ENCODE results near the gene CROCC2. TPM values are rescaled to one million over a fixed set of nuclear protein-coding genes. Genes with fewer than 3 reads are reported as not detected.

Gene CROCC2
- polyA plus RNA-seq, 1 experiment: not detected

DNA sequence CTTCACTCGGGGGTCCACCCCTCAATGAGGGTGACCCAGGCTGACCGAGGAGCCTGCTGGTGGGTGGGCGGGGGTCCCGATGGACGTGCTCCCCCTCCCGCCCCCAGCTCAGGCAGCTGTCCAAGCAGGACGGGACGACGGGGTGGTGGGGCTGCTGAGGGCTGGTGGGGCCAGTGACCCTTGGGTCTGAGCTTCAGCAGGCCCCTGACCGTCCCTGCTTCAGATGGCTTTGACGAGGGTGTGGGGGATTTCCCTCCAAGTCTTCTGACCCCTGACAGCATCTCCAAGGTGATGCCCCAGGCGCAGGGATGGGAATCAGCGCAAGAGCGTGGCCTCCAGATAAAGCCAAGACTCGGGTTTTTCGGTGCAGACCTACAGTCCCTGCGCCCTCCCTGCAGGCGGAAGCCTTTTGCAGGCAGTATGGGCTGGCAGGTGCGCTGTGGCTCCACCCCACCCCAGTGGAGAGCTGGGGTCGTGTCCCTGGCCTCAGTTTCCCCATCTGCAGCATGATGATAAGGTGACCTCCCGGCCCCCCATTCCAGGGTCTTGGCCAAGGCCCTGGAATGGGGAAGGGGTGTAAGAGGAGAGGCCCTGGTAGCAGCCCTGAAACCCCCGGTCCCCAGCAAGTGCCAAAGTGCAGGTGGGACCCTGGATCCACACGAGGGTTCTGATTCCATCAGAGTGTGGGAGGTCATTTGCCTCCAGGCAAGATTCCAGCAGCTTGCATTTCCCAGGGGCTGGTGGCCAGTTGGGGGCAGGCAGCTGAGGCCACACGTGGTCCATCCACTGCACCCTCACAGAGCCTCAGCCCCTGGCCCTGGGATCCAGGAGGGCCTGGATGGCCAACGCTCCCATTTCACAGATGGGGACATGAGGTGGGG lies 8.7 kb downstream of the CROCC2 start:
- CTCF ChIA-PET: interaction anchor here (0.5 to 3.1 kb wide), 37 partner anchors 9 to 697 kb away, joined by 3 to 21 read pairs (median 4); partner anchors contain the start of genes CROCC2, MTERF4, PASK and PPP1R7
- Histone ChIP-seq H3K4me3 (ENCODE audit: low read depth, low read length) (no peak overlapping the region), H3K36me3 (ENCODE audit: control insufficient read depth, insufficient read depth, low read length) (no peaks in the 10 kb centered on the region), H3K27me3 (ENCODE audit: control insufficient read depth, insufficient read depth, low read length) (no peaks in the 10 kb centered on the region)
- no peak for DNase-seq (ENCODE audit: low read depth)
- TF ChIP-seq, protein P1, sequence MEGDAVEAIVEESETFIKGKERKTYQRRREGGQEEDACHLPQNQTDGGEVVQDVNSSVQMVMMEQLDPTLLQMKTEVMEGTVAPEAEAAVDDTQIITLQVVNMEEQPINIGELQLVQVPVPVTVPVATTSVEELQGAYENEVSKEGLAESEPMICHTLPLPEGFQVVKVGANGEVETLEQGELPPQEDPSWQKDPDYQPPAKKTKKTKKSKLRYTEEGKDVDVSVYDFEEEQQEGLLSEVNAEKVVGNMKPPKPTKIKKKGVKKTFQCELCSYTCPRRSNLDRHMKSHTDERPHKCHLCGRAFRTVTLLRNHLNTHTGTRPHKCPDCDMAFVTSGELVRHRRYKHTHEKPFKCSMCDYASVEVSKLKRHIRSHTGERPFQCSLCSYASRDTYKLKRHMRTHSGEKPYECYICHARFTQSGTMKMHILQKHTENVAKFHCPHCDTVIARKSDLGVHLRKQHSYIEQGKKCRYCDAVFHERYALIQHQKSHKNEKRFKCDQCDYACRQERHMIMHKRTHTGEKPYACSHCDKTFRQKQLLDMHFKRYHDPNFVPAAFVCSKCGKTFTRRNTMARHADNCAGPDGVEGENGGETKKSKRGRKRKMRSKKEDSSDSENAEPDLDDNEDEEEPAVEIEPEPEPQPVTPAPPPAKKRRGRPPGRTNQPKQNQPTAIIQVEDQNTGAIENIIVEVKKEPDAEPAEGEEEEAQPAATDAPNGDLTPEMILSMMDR (IDR thresholded peaks at IDR 0.05; ENCODE audit: insufficient read depth, low read depth, low read length): no peak
- POLR2A ChIA-PET: no interaction called here

DNA sequence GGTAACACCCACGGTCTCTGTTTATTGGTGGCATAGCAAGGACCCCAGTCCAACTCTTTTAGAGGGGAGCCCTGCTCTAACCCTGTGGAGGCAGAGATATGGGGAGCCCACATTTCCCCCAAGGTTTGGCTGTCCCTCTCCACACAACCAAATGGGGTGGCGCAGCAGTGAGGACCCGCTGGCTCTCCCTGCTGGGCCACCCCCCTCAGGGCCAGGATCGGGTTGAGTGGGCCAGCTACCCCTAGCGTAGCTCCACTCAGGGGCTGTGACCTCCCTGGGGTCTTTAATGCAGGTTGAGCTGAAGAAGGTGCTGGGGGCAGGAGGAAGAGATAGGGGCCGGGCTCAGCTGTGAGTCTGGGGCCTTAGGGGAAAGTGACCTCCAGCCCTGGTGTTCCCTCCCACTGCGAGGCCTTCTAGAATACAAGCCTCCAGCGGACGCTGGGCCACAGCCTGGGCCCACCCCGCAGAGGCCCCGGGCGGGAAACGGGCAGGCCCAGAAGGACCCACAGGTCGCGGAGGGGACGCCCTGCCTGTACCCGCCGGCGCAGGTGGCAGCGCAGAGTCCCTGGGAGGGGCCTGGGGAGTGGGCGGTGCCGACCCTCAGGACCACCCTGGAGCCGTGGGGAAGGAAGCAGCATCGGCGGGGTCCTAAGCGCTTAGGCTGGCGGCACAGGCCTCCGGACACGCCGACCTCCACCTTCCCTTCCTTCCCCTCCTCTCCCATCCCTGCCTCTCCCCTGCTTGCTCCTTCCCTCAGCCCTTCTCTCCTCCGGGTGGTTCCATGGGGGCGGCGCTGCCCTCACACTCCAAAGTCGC lies 9.6 kb downstream of the CROCC2 start:
- TF ChIP-seq, protein P1 (IDR thresholded peaks at IDR 0.05; ENCODE audit: insufficient read depth, low read depth, low read length): no peak
- Histone ChIP-seq H3K27me3 (ENCODE audit: control insufficient read depth, insufficient read depth, low read length) (no peaks in the 10 kb centered on the region), H3K4me3 (ENCODE audit: low read depth, low read length) (no peak overlapping the region), H3K36me3 (ENCODE audit: control insufficient read depth, insufficient read depth, low read length) (no peaks in the 10 kb centered on the region)
- ChIA-PET POLR2A (no interaction called here), CTCF (interaction anchor here (1.2 to 3.1 kb wide), 12 partner anchors 11 to 344 kb away, joined by 3 to 21 read pairs (median 6); no protein-coding TSS in a partner anchor)
- no peak for DNase-seq (ENCODE audit: low read depth)

DNA sequence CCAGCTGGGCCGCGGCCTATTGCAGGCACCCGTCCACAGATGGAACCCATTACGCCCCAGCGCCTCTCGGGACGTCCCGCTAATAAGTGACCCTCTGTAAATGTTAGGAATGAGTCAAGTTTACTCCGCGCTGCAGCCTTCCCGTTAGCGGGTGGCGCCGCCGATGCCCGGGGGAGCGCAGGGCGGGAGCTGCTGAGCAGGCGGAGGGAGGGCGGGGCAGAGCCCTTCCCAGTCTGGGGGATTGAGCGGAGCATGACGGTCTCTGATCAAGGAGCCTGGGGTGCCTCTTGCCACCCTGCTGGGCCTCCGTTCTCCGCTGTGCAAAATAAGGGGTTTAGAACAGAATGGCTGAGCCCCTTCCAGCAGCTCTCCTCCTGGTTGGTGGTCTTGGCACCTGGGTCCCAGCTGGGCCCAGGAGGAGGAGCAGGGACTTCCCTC lies 10.5 kb downstream of the CROCC2 start:
- DNase-seq (ENCODE audit: low read depth): peak; percentile 69
- TF ChIP-seq, protein P1 (IDR thresholded peaks at IDR 0.05; ENCODE audit: insufficient read depth, low read depth, low read length): no peak
- POLR2A ChIA-PET: no interaction called here
- Histone ChIP-seq H3K4me3 (ENCODE audit: low read depth, low read length) (no peak overlapping the region), H3K36me3 (ENCODE audit: control insufficient read depth, insufficient read depth, low read length) (no peaks in the 10 kb centered on the region), H3K27me3 (ENCODE audit: control insufficient read depth, insufficient read depth, low read length) (no peaks in the 10 kb centered on the region)
- CTCF ChIA-PET: interaction anchor here (1.0 to 1.2 kb wide), 2 partner anchors 10 to 65 kb away, joined by 3 to 4 read pairs; no protein-coding TSS in a partner anchor

DNA sequence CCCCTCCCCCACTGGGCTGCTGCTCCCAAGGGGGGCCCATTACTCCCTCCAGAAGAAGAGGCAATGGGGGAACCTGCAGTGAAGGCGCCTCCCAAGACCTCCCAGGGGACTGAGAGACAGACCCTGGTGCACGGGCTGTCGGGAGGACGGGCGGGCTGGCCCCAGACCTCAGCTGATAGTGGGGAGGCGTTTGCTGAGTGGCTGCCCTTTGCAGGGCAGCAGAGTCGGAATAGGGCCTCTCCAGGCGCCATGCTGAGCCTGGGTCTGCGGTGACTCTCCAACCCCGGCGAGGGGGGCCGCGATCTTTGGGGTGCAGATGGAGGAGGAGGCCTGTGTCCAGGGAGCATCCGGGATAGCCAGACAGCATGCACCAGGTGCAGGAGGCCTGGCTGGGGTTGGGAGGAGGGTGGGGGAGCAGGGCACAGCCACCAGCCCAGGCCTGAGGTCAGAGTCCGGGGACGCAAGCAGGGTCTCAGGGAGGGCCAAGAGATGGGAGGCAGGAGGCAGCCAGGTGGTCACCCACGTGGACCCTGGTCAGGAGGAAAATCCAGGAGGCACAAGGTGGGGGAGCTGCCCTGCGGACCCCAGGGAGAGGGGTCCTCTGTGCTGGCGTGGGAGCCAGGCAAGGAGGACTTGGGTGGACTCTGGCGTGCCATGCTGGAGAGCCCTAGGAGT lies 11.0 kb downstream of the CROCC2 start:
- CTCF ChIA-PET: interaction anchor here (1.0 to 1.2 kb wide), 2 partner anchors 10 to 66 kb away, joined by 3 to 4 read pairs; no protein-coding TSS in a partner anchor
- POLR2A ChIA-PET: no interaction called here
- no peak overlapping the region for H3K4me3 ChIP-seq (ENCODE audit: low read depth, low read length)

More for the DNA sequence above, 11.0 kb downstream of the CROCC2 start:
- no peaks in the 10 kb centered on the region for H3K27me3 ChIP-seq (ENCODE audit: control insufficient read depth, insufficient read depth, low read length)
- DNase-seq (ENCODE audit: low read depth): no peak
- no peaks in the 10 kb centered on the region for H3K36me3 ChIP-seq (ENCODE audit: control insufficient read depth, insufficient read depth, low read length)
- TF ChIP-seq, protein P1 (IDR thresholded peaks at IDR 0.05; ENCODE audit: insufficient read depth, low read depth, low read length): no peak
